Measurements from ENCODE around the gene MPDU1.

Gene MPDU1

GRCh38 chr17:7551396-7551795 lies 32.3 kb upstream of the MPDU1 start:
- Histone ChIP-seq H3K4me3 (IDR thresholded peaks at IDR 0.05; ENCODE audit: insufficient read depth, low read depth, low read length) (no peak overlapping the region), H3K79me2 (ENCODE audit: insufficient read depth, low read depth) (no peaks in the 10 kb centered on the region), H3K36me3 (ENCODE audit: insufficient read depth) (no peaks in the 10 kb centered on the region), H4K20me1 (ENCODE audit: insufficient read depth) (no peaks in the 10 kb centered on the region), H3K27me3 (ENCODE audit: insufficient read depth, low read depth) (no peaks in the 10 kb centered on the region), H3K27ac (no peak overlapping the region), H2AFZ (ENCODE audit: low read depth) (no peak overlapping the region), H3K9ac (no peak overlapping the region), H3K4me1 (ENCODE audit: low read depth, poor library complexity, severe bottlenecking) (peaks cover 2% of the 10 kb centered on the region), H3K4me2 (no peak overlapping the region)
- TF ChIP-seq CTCF (conservative IDR thresholded peaks at IDR 0.05; ENCODE audit: low read depth, low read length): no peak

GRCh38 chr17:7552621-7553051 lies 31.0 kb upstream of the MPDU1 start:
- no peaks in the 10 kb centered on the region for H3K79me2 ChIP-seq (ENCODE audit: insufficient read depth, low read depth)
- TF ChIP-seq CTCF (conservative IDR thresholded peaks at IDR 0.05; ENCODE audit: low read depth, low read length): no peak
- H3K4me2 ChIP-seq: no peak overlapping the region
- H3K27me3 ChIP-seq (ENCODE audit: insufficient read depth, low read depth): no peaks in the 10 kb centered on the region
- H3K36me3 ChIP-seq (ENCODE audit: insufficient read depth): no peaks in the 10 kb centered on the region
- no peak overlapping the region for H3K27ac ChIP-seq
- H4K20me1 ChIP-seq (ENCODE audit: insufficient read depth): no peaks in the 10 kb centered on the region
- no peak overlapping the region for H3K9ac ChIP-seq
- H2AFZ ChIP-seq (ENCODE audit: low read depth): no peak overlapping the region
- H3K4me1 ChIP-seq (ENCODE audit: low read depth, poor library complexity, severe bottlenecking): peaks cover 2% of the 10 kb centered on the region
- no peak overlapping the region for H3K4me3 ChIP-seq (IDR thresholded peaks at IDR 0.05; ENCODE audit: insufficient read depth, low read depth, low read length)

- Histone ChIP-seq H4K20me1 (ENCODE audit: insufficient read depth) (no peaks in the 10 kb centered on the region), H3K27me3 (ENCODE audit: insufficient read depth, low read depth) (no peaks in the 10 kb centered on the region), H2AFZ (ENCODE audit: low read depth) (no peak overlapping the region), H3K9ac (no peak overlapping the region), H3K4me1 (ENCODE audit: low read depth, poor library complexity, severe bottlenecking) (peaks cover 2% of the 10 kb centered on the region), H3K79me2 (ENCODE audit: insufficient read depth, low read depth) (no peaks in the 10 kb centered on the region), H3K4me2 (no peak overlapping the region), H3K36me3 (ENCODE audit: insufficient read depth) (no peaks in the 10 kb centered on the region), H3K27ac (no peak overlapping the region), H3K4me3 (IDR thresholded peaks at IDR 0.05; ENCODE audit: insufficient read depth, low read depth, low read length) (no peak overlapping the region)
- no peak for TF ChIP-seq CTCF (conservative IDR thresholded peaks at IDR 0.05; ENCODE audit: low read depth, low read length)
Observed at GRCh38 chr17:7553356-7553755, 30.3 kb upstream of the MPDU1 start.

GRCh38 chr17:7555320-7555948 lies 28.2 kb upstream of the MPDU1 start:
- Histone ChIP-seq H3K4me2 (no peak overlapping the region), H3K27me3 (ENCODE audit: insufficient read depth, low read depth) (no peaks in the 10 kb centered on the region), H2AFZ (ENCODE audit: low read depth) (no peak overlapping the region), H3K4me3 (IDR thresholded peaks at IDR 0.05; ENCODE audit: insufficient read depth, low read depth, low read length) (no peak overlapping the region), H4K20me1 (ENCODE audit: insufficient read depth) (no peaks in the 10 kb centered on the region), H3K9ac (no peak overlapping the region), H3K79me2 (ENCODE audit: insufficient read depth, low read depth) (no peaks in the 10 kb centered on the region), H3K4me1 (ENCODE audit: low read depth, poor library complexity, severe bottlenecking) (peaks cover 2% of the 10 kb centered on the region), H3K27ac (no peak overlapping the region), H3K36me3 (ENCODE audit: insufficient read depth) (no peaks in the 10 kb centered on the region)
- TF ChIP-seq CTCF (conservative IDR thresholded peaks at IDR 0.05; ENCODE audit: low read depth, low read length): no peak
